Mesenchymal stem cell (in vitro differentiated cells and primary cell): ENCODE data around the gene PIP4K2A.
A peak's percentile ranks its signal among the peaks of the same experiment; 100 is the strongest.

Experiments
- DNase-seq: peaks from one replicate; pipeline ENCODE4 v3.0.0-alpha.2; 2013
- H2AFZ ChIP-seq: one replicate; pipeline ENCODE4 v1.6.1; 2013; ENCODE audit warnings: low read depth, mild to moderate bottlenecking, control low read depth, inconsistent platforms, low read length, moderate library complexity
- H2AK5ac ChIP-seq: 2 replicates; pipeline ENCODE4 v1.6.1; 2013; ENCODE audit warnings: low read length, moderate library complexity, mild to moderate bottlenecking, inconsistent platforms; ENCODE audit not compliant: severe bottlenecking
- H2BK120ac ChIP-seq: one replicate; pipeline ENCODE4 v1.6.1; 2013; ENCODE audit warnings: low read depth, mild to moderate bottlenecking, inconsistent platforms, low read length, moderate library complexity
- H2BK12ac ChIP-seq, 2 experiments: one replicate each; pipeline ENCODE4 v1.6.1; 2013; ENCODE audit warnings: inconsistent platforms in 2 of 2, low read length in 2 of 2, mild to moderate bottlenecking in 2 of 2, moderate library complexity in 2 of 2, control low read depth in 1 of 2
- H2BK15ac ChIP-seq: one replicate; pipeline ENCODE4 v1.6.1; 2013; ENCODE audit warnings: mild to moderate bottlenecking, low read depth, inconsistent platforms; ENCODE audit not compliant: poor library complexity, severe bottlenecking
- H2BK5ac ChIP-seq: 2 replicates; pipeline ENCODE4 v1.6.1; 2013; ENCODE audit warnings: low read depth, mild to moderate bottlenecking, low read length, control low read depth, inconsistent platforms; ENCODE audit not compliant: poor library complexity, severe bottlenecking
- H3K14ac ChIP-seq, 2 experiments: one replicate each; pipeline ENCODE4 v1.6.1; 2013; ENCODE audit warnings: inconsistent platforms in 2 of 2, low read length in 2 of 2, control low read depth in 1 of 2, mild to moderate bottlenecking in 1 of 2, moderate library complexity in 1 of 2
- H3K18ac ChIP-seq, 2 experiments: one replicate each; pipeline ENCODE4 v1.6.1; 2013; ENCODE audit warnings: inconsistent platforms in 2 of 2, low read length in 2 of 2, control low read depth in 1 of 2, low read depth in 1 of 2, mild to moderate bottlenecking in 1 of 2
- H3K23ac ChIP-seq, 2 experiments: one replicate each; pipeline ENCODE4 v1.6.1; 2013; ENCODE audit warnings: inconsistent platforms in 2 of 2, low read length in 2 of 2, mild to moderate bottlenecking in 2 of 2, moderate library complexity in 2 of 2, control low read depth in 1 of 2
- H3K27ac ChIP-seq: 2 replicates; pipeline ENCODE4 v1.5.1; 2013; ENCODE audit warnings: mild to moderate bottlenecking, moderate library complexity, low read length, control low read depth, inconsistent platforms; ENCODE audit not compliant: poor library complexity, severe bottlenecking
- H3K27me3 ChIP-seq, 2 experiments: 2 replicates each; pipeline versions ENCODE4 v1.6.1 to v1.7.0; 2013; ENCODE audit warnings: low read length in 2 of 2, mild to moderate bottlenecking in 2 of 2, moderate library complexity in 2 of 2, control low read depth in 1 of 2, inconsistent platforms in 1 of 2; ENCODE audit not compliant: control insufficient read depth in 1 of 2, insufficient read depth in 1 of 2
- H3K36me3 ChIP-seq, 2 experiments: 2 replicates each; pipeline versions ENCODE4 v1.6.1 to v1.7.0; 2013; ENCODE audit warnings: low read length in 2 of 2, control low read depth in 1 of 2, inconsistent platforms in 1 of 2, low read depth in 1 of 2, mild to moderate bottlenecking in 1 of 2; ENCODE audit not compliant: insufficient read depth in 2 of 2, control insufficient read depth in 1 of 2
- H3K4ac ChIP-seq, 2 experiments: one replicate each; pipeline ENCODE4 v1.6.1; 2013; ENCODE audit warnings: inconsistent platforms in 2 of 2, low read length in 2 of 2, mild to moderate bottlenecking in 2 of 2, moderate library complexity in 2 of 2, control low read depth in 1 of 2, low read depth in 1 of 2
- H3K4me1 ChIP-seq: 2 replicates; pipeline ENCODE4 v1.6.1; 2013; ENCODE audit warnings: low read depth, low read length, control low read depth; ENCODE audit not compliant: control insufficient read depth, insufficient read depth
- H3K4me2 ChIP-seq: 2 replicates; pipeline ENCODE4 v1.6.1; 2013; ENCODE audit warnings: low read length, mild to moderate bottlenecking, inconsistent platforms; ENCODE audit not compliant: poor library complexity, severe bottlenecking
- H3K4me3 ChIP-seq, 2 experiments: 2 replicates each; pipeline versions ENCODE4 v1.5.1 to v1.7.0; 2013; ENCODE audit warnings: low read length in 2 of 2, mild to moderate bottlenecking in 2 of 2, control low read depth in 1 of 2, low read depth in 1 of 2; ENCODE audit not compliant: insufficient read depth in 1 of 2
- H3K79me1 ChIP-seq: replicated peaks from 2 replicates; pipeline ENCODE4 v1.6.1; 2013; ENCODE audit warnings: mild to moderate bottlenecking, control low read depth, low read length, inconsistent platforms; ENCODE audit not compliant: poor library complexity, severe bottlenecking
- H3K9ac ChIP-seq: 2 replicates; pipeline ENCODE4 v1.7.0; 2013; ENCODE audit warnings: mild to moderate bottlenecking, low read length, moderate library complexity
- H3K9me3 ChIP-seq: 2 replicates; pipeline ENCODE4 v1.7.0; 2013; ENCODE audit warnings: mild to moderate bottlenecking, low read length; ENCODE audit not compliant: control insufficient read depth
- H4K8ac ChIP-seq: one replicate; pipeline ENCODE4 v1.6.1; 2013; ENCODE audit warnings: inconsistent platforms, mild to moderate bottlenecking, low read length, moderate library complexity
- H4K91ac ChIP-seq: one replicate; pipeline ENCODE4 v1.6.1; 2013; ENCODE audit warnings: mild to moderate bottlenecking, low read length, inconsistent platforms
- WGBS: methylation state at CpG from one replicate; pipeline ENCODE4 v1.1.7; 2013; ENCODE audit warnings: mixed read lengths; 5-methylcytosine and 5-hydroxymethylcytosine counted together

The PIP4K2A gene

GRCh38 chr10:22669163-22669711 lies 45.1 kb downstream of the PIP4K2A start:
- no peak for DNase-seq
- Histone ChIP-seq H3K4me3 (no peak overlapping the region), H2BK15ac (no peak overlapping the region), H3K79me1 (peaks cover 11% of the 10 kb centered on the region), H3K9ac (no peak overlapping the region), H2BK12ac (no peak overlapping the region), H3K9me3 (no peaks in the 10 kb centered on the region), H3K4me1 (peaks cover 4% of the 10 kb centered on the region), H3K4ac (no peak overlapping the region), H4K8ac (no peak overlapping the region), H3K27me3 (no peaks in the 10 kb centered on the region), H3K27ac (no peak overlapping the region), H4K91ac (no peak overlapping the region), H2BK120ac (no peak overlapping the region), H3K23ac (no peak overlapping the region), H2AFZ (no peak overlapping the region), H3K18ac (peak overlapping the region in 1 of 2 experiments; percentile 46), H2AK5ac (no peak overlapping the region), H3K4me2 (no peak overlapping the region), H2BK5ac (no peak overlapping the region), H3K14ac (no peak overlapping the region), H3K36me3 (peaks cover 0 to 2% of the 10 kb centered on the region in 2 experiments)
- WGBS: 96% methylated on average over 13 of the region's 13 CpGs

- no peaks in the 10 kb centered on the region for H3K9me3 ChIP-seq
- H3K27me3 ChIP-seq: no peaks in the 10 kb centered on the region
- no peak overlapping the region for H3K4ac ChIP-seq
- H2BK12ac ChIP-seq: no peak overlapping the region
- H4K91ac ChIP-seq: no peak overlapping the region
- H2AFZ ChIP-seq: no peak overlapping the region
- peaks cover 0 to 2% of the 10 kb centered on the region in 2 experiments for H3K36me3 ChIP-seq
- no peak for DNase-seq
- no peak overlapping the region for H3K27ac ChIP-seq
- WGBS: no CpG with 5 or more reads among the region's 2 CpGs
- H2AK5ac ChIP-seq: no peak overlapping the region
- H2BK15ac ChIP-seq: no peak overlapping the region
- no peak overlapping the region for H3K4me2 ChIP-seq
- no peak overlapping the region for H3K4me3 ChIP-seq
- no peak overlapping the region for H3K23ac ChIP-seq
- H3K18ac ChIP-seq: no peak overlapping the region
- H2BK5ac ChIP-seq: no peak overlapping the region
- H3K14ac ChIP-seq: no peak overlapping the region
- no peak overlapping the region for H3K9ac ChIP-seq
- no peak overlapping the region for H4K8ac ChIP-seq
- no peak overlapping the region for H2BK120ac ChIP-seq
- peaks cover 4% of the 10 kb centered on the region for H3K4me1 ChIP-seq
- peaks cover 13% of the 10 kb centered on the region for H3K79me1 ChIP-seq
These were observed 47.3 kb downstream of the PIP4K2A start for GRCh38 chr10:22667093-22667480.

DNA sequence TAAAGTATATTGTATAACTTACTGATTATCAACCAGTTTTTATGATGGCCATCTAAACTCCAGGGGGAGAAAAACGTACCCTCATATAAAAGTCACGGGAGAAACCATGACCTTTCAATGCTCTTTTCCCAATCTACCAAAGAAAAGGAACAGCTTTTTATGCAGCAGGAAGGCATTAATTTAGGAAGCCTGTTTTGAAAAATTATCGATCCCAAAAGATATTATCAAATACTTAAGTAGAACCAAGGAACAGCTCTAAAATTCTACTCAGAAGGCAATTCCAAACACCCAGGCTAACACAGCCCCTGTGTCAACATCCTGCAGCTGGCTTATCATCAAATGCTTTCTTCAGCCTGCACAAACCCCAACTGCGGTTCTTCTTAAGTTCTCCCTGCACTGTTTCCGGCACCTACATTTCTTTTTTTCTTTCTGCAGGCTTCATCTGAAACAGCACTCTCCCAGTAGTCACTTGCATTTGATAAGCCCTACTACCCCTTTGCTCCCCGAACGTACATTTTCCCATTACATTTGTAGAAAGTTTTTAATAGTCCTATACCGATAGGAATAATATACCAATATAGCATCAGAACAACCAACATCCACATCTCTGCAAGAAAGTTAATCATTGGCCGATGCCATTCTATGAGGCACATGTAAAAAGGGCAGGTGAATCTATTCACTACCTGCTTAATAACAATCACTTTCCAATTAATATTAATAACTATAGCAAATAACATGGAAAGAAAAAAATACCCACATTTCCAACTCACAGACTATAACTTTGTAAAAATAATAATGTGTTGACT lies 47.9 kb downstream of the PIP4K2A start:
- WGBS: 74% methylated on average over 8 of the region's 9 CpGs
- Histone ChIP-seq H3K4me1 (peaks cover 4% of the 10 kb centered on the region), H3K4me3 (no peak overlapping the region), H3K14ac (no peak overlapping the region), H2AFZ (no peak overlapping the region), H2BK15ac (no peak overlapping the region), H2BK120ac (no peak overlapping the region), H3K27me3 (no peaks in the 10 kb centered on the region), H2AK5ac (no peak overlapping the region), H4K8ac (no peak overlapping the region), H4K91ac (no peak overlapping the region), H3K4me2 (no peak overlapping the region), H3K27ac (no peak overlapping the region), H3K9ac (no peak overlapping the region), H2BK5ac (no peak overlapping the region), H3K4ac (no peak overlapping the region), H3K9me3 (no peaks in the 10 kb centered on the region), H3K18ac (no peak overlapping the region), H3K23ac (no peak overlapping the region), H3K79me1 (peaks cover 12% of the 10 kb centered on the region), H3K36me3 (peaks cover 0 to 2% of the 10 kb centered on the region in 2 experiments), H2BK12ac (no peak overlapping the region)
- DNase-seq: no peak

GRCh38 chr10:22665329-22665728 lies 49.0 kb downstream of the PIP4K2A start:
- Histone ChIP-seq H3K4me1 (peaks cover 2% of the 10 kb centered on the region), H3K27ac (no peak overlapping the region), H3K18ac (no peak overlapping the region), H2AFZ (no peak overlapping the region), H2BK12ac (no peak overlapping the region), H3K14ac (no peak overlapping the region), H2BK120ac (no peak overlapping the region), H3K9ac (no peak overlapping the region), H2AK5ac (no peak overlapping the region), H4K91ac (no peak overlapping the region), H3K4me2 (no peak overlapping the region), H2BK5ac (no peak overlapping the region), H4K8ac (no peak overlapping the region), H3K27me3 (no peaks in the 10 kb centered on the region), H3K23ac (no peak overlapping the region), H3K9me3 (no peaks in the 10 kb centered on the region), H3K36me3 (no peaks in the 10 kb centered on the region), H3K4me3 (no peak overlapping the region), H3K4ac (no peak overlapping the region), H2BK15ac (no peak overlapping the region), H3K79me1 (peaks cover 10% of the 10 kb centered on the region)
- WGBS: 88% methylated on average over 2 of the region's 2 CpGs
- DNase-seq: no peak
